Caki2 (cell line): ENCODE measurements around the gene MYL2. TPM values are rescaled to one million over a fixed set of nuclear protein-coding genes. Genes with fewer than 3 reads are reported as not detected.
"Not testable (repeated sequence)": the region's sequence is repeated elsewhere in the genome, so short reads cannot be mapped to it uniquely, and the experiment has no call there.

ENCODE experiments used
- DNase-seq: peaks from one replicate; pipeline ENCODE4 v3.0.0-alpha.2; 2015; ENCODE audit warnings: low read depth
- in situ Hi-C: cut with HindIII; loops from 2 replicates; pipeline ENCODE4 v1.10.0; 2016; ENCODE audit warnings: low sequenced_read_pairs, low pct_unique_long_range_greater_than_20kb, mixed read lengths
- total RNA-seq: library from RNA; depleted of rRNA; stranded (reverse); fragments of >200 nt; shearing (Covaris generic); gene quantifications from 2 replicates; pipeline ENCODE4 v1.2.3, GENCODE V29; 2014; ENCODE audit warnings: low replicate concordance; rRNA removed

Gene MYL2, protein sequence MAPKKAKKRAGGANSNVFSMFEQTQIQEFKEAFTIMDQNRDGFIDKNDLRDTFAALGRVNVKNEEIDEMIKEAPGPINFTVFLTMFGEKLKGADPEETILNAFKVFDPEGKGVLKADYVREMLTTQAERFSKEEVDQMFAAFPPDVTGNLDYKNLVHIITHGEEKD
- total RNA-seq, result not detected in 2 replicates

- in situ Hi-C loops, result no loop called here
These were observed at the start of gene MYL2 for GRCh38 chr12:110920324-110920910. MYL2 (minus strand) TSS chr12:110920579; CDS start chr12:110920529, 50 bp downstream.

GRCh38 chr12:110966081-110966760 is 45.8 kb upstream of the MYL2 start:
- in situ Hi-C loops, result no loop called here
- no peak for DNase-seq

More at GRCh38 chr12:110920324-110920910, at the start of gene MYL2:
- no peak for DNase-seq

DNA sequence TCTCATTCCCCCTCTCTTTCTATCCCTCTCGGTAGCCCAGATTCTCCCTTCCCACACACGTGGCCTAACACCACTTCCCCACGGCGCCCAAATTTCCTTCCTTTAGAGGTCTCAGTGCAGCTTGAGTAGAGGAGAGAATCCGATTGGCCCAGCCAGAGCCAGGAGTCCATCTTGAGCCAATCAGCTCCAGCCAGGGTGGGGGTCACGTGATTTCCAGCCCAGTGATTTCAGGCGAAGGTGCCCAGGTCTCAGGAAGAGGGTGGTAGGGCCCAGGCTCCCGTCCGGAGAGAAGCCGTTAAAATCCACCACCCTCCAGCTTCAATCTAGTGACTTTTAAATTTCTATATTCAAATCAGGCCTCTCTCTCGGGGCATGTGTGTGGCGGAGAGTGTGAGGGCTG is 45.2 kb upstream of the MYL2 start:
- DNase-seq, result no peak
- in situ Hi-C loops, result no loop called here

DNA sequence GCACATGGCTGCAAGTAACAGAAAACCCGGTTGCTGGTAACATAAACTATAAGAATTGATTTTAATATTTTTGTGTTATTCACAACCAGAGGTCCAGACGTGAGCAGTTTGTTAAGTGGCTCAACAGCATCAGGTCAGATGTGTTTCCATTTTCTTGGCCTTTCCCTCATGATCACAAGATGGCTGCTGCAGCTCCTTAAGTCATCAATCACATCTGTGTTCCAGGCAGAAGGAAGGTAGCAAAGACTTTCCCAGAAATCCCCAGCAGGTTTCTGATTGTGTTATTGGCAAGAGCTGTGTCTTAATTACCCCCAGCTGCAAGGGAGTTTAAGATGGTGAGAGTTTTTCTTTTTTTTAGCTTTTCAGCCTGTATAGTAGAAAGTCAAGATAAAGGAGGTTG is 40.4 kb upstream of the MYL2 start:
- in situ Hi-C loops, result no loop called here

GRCh38 chr12:110957652-110958051 is 37.3 kb upstream of the MYL2 start:
- in situ Hi-C loops, result no loop called here
- DNase-seq, result no peak

More for the DNA sequence above, 40.4 kb upstream of the MYL2 start:
- DNase-seq, result no peak

GRCh38 chr12:110957159-110957558 is 36.8 kb upstream of the MYL2 start:
- in situ Hi-C loops, result no loop called here
- DNase-seq, result no peak

- not testable (repeated sequence) for DNase-seq
These were observed 30.5 kb upstream of the MYL2 start for GRCh38 chr12:110950867-110951266.

GRCh38 chr12:110950466-110950865 is 30.1 kb upstream of the MYL2 start:
- not testable (repeated sequence) for DNase-seq

More at GRCh38 chr12:110950867-110951266, 30.5 kb upstream of the MYL2 start:
- in situ Hi-C loops, result not testable (repeated sequence)

GRCh38 chr12:110948041-110948440 is 27.7 kb upstream of the MYL2 start:
- in situ Hi-C loops, result no loop called here
- DNase-seq, result no peak

More at GRCh38 chr12:110950466-110950865, 30.1 kb upstream of the MYL2 start:
- in situ Hi-C loops, result not testable (repeated sequence)

- in situ Hi-C loops, result no loop called here
- DNase-seq, result no peak
These were observed 23.0 kb upstream of the MYL2 start for GRCh38 chr12:110943373-110943772.

DNA sequence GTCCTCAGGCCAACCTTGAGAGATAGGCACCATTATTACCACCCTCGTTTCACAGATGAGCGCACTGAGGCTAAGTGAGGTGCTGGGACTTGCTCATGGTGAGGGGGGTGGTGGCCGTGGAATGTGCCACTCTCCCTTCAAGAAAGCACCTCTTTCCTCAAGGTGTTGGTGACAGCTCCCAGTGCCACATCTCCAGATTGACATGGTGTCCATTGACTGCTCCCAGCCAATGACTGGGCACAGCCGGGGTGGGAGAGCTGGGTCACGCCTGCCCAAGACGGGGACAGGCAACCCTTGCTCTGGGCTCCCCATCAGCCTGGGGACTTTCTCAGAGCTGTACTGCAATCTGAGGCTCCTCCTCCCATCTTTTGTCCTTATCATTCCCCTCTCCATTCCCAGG is 21.0 kb upstream of the MYL2 start:
- in situ Hi-C loops, result no loop called here
- DNase-seq, result no peak

DNA sequence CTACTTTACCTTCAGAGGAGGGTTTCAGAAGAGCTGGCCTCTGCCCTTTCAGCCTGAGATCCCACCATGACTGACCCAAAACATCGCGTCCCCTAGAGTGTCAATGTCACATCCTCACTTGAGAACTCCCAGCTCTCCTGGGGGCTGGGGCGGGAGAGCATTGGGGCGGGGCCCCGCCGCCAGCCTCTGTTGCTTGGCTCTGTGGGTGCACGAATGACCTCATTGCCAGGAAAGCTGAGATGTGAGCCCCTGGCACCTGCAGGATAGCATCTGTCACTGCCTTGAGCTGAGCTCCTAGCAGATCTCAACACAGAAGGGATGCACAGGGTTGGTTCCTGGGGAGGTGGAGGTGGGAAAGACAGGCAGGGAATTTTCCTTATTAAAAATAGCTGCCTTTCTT is 20.6 kb upstream of the MYL2 start:
- in situ Hi-C loops, result no loop called here
- DNase-seq, result no peak

- no peak for DNase-seq
- in situ Hi-C loops, result no loop called here
These were observed 19.9 kb upstream of the MYL2 start for GRCh38 chr12:110940296-110940695.

GRCh38 chr12:110937104-110937641 is 16.8 kb upstream of the MYL2 start:
- in situ Hi-C loops, result no loop called here
- DNase-seq, result peak; percentile 5

- in situ Hi-C loops, result no loop called here
- no peak for DNase-seq
These were observed 16.2 kb upstream of the MYL2 start for GRCh38 chr12:110936367-110937103.

DNA sequence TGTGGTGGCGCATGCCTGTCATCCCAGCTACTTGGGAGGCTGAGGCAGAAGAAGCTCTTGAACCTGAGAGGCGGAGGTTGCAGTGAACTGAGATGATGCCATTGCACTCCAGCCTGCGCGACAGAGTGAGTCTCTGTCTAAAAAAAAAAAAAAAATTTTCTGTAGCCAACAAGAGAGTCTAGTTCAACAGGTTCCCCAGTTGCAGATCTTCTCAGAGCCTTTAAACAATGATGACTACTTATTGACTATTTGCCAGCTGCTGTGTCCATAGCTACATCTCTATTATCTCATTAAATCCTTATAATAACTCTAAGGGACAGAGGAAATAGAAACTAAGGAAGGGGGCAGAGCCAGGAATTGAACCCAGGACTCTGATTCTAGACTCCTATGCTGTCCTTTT is 15.2 kb upstream of the MYL2 start:
- no peak for DNase-seq
- in situ Hi-C loops, result no loop called here

DNA sequence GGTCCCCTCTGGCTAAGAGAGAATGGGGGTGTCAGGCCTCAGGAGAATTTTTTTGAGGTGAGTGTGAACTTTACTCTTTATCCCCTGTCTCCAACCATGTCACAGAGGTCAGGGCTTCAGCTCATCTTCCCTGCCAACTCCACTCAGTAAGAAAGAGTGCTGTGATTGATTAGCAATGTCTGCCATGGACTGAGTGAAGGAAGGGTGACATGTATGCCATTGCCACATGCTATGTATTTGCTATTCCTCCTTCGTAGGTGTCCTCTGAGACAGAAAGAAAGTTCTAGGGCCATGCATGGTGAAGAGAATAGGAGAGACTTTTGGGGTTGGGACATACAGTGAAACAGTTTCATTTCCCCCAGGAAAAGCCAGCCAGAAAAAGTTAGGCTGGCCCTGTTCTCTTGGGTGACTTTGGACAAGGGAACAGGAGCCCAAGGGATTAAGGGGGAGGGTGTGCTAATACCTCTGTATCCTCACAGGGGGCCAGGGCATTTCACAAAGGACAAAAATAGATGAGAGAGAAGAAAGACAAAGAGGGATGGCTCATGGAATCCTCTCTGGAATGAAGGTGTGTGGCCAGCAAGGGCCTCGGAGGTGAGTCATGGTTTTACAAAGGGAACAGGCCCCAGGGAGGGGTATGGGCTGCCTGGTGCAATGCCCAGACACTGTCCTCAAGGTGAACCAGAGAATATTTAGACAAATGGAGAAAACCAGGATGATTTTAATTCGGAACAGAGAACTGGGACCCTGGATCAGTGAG is 13.9 kb upstream of the MYL2 start:
- in situ Hi-C loops, result no loop called here
- no peak for DNase-seq
